GM18526 (cell line): ENCODE results near the gene LAMA4.

Experiments used
- POLR2A ChIP-seq: IDR thresholded peaks from 3 replicates; pipeline ENCODE4 v1.6.1; 2011; ENCODE audit not compliant: insufficient read length; ENCODE audit errors: extremely low read depth

LAMA4 gene

GRCh38 chr6:112257178-112257855, 3.0 kb upstream of the LAMA4 start:
- no peak for TF ChIP-seq POLR2A

- no peak for TF ChIP-seq POLR2A
Observed at GRCh38 chr6:112254921-112255320, 554 bp upstream of the LAMA4 start.

GRCh38 chr6:112253498-112253840, 898 bp downstream of the LAMA4 start:
- TF ChIP-seq POLR2A: no peak

- no peak for TF ChIP-seq POLR2A
Observed at GRCh38 chr6:112252571-112253497, 1.5 kb downstream of the LAMA4 start.

GRCh38 chr6:112251171-112251875, 3.0 kb downstream of the LAMA4 start:
- TF ChIP-seq POLR2A: no peak

- no peak for TF ChIP-seq POLR2A
Observed at GRCh38 chr6:112249489-112249888, 4.9 kb downstream of the LAMA4 start.

GRCh38 chr6:112247275-112247674, 7.1 kb downstream of the LAMA4 start:
- TF ChIP-seq POLR2A: no peak

- TF ChIP-seq POLR2A: no peak
Observed at GRCh38 chr6:112245511-112246203, 8.7 kb downstream of the LAMA4 start.

GRCh38 chr6:112243861-112244827, 10.2 kb downstream of the LAMA4 start:
- no peak for TF ChIP-seq POLR2A

- TF ChIP-seq POLR2A: no peak
Observed at GRCh38 chr6:112241820-112242429, 12.4 kb downstream of the LAMA4 start.

GRCh38 chr6:112237595-112237994, 16.8 kb downstream of the LAMA4 start:
- TF ChIP-seq POLR2A: no peak

- no peak for TF ChIP-seq POLR2A
Observed at GRCh38 chr6:112237066-112237465, 17.3 kb downstream of the LAMA4 start.

- no peak for TF ChIP-seq POLR2A
Observed at GRCh38 chr6:112235956-112236355, 18.4 kb downstream of the LAMA4 start.

- no peak for TF ChIP-seq POLR2A
Observed at GRCh38 chr6:112234601-112235000, 19.8 kb downstream of the LAMA4 start.
